ENCODE measurements around the gene MCF2L. TPM values are rescaled to one million over a fixed set of nuclear protein-coding genes. Genes with fewer than 3 reads are reported as not detected.

The MCF2L gene
- total and polyA plus RNA-seq, 10 of the 15 experiments (the other 5 are each of a cell fraction or from before 2014, with no cell fraction given): 0.06 to 1.1 (median 0.21) TPM; not detected in 2

DNA sequence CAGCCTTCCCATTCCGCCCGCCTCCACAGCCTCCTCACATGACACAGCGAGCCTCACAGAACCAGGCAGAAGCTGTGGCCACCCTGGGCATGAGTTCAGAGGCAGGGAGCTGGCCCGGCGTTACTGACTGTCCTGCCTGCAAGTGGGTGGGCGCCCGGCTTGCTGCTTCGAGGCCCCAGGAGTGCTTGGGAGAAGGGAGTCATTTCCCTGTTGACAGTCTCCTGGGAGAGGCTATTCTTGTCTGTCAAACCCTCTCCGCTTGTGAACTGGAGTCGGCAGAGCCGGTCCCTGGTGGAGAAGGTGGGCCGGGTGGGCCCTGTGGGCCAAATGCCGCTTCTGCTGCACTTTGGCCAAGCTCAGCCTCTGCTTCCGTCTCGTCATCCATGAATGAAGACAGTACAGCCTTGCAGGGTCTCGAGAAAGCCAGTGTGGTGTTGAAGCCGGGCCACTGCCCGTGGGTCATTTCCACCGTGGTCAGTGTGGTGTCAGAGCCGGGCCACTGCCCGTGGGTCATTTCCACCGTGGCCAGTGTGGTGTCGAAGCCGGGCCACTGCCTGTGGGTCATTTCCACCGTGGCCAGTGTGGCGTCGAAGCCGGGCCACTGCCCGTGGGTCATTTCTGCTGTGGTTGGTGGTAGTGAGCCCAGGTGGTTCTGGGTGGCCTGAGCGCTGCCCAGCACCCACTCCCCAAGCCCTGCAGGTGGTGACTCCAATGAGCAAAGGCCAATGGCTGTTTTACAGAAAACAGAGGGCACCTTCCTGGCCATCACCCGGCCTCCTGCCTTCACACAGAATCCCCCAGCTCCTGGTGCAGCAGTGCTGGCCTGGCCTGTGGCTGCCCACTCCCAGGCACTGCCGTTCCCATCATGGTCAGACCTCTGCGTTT lies 123.1 kb downstream of the MCF2L start:
- ATAC-seq: no peak
- ChIA-PET CTCF (no interaction called here), SMC1A (ENCODE audit: uncharacterized antibody, unreplicated experiment) (no interaction called here), RAD21 (ENCODE audit: unreplicated experiment) (no interaction called here), POLR2A (no interaction called here)
- H3K4me3 ChIP-seq: no peak overlapping the region
- no peaks in the 10 kb centered on the region for H3K4me1 ChIP-seq (ENCODE audit: control insufficient read depth, insufficient read depth, low read length)
- no peaks in the 10 kb centered on the region for H3K9me3 ChIP-seq (replicated peaks; ENCODE audit: control insufficient read depth, insufficient read depth, low read length)
- FAIRE-seq: no peak
- no peak overlapping the region for H2AFZ ChIP-seq (ENCODE audit: control insufficient read depth, low read depth, low read length)
- no peak overlapping the region for H3K9ac ChIP-seq (ENCODE audit: control insufficient read depth, insufficient read depth, low read length)
- H3K79me2 ChIP-seq (ENCODE audit: control insufficient read depth, insufficient read depth, low read length): no peaks in the 10 kb centered on the region
- 47% methylated on average over 33 of the region's 33 CpGs for WGBS (ENCODE audit: insufficient coverage, insufficient replicate concordance, low lambda C conversion rate, missing lambda C conversion rate)
- H4K20me1 ChIP-seq (ENCODE audit: control insufficient read depth, insufficient read depth): no peaks in the 10 kb centered on the region
- intact Hi-C loops (cut with micrococcal nuclease; ENCODE audit: unreplicated experiment) (no loop called here), in situ Hi-C loops (cut with MboI) (no loop called here)
- no TSS peak for BruUV-seq (replicated peaks)
- no peak overlapping the region for H3K27ac ChIP-seq (ENCODE audit: control insufficient read depth, insufficient read depth)
- no peak overlapping the region for H3K4me2 ChIP-seq (ENCODE audit: control insufficient read depth, insufficient read depth)
- TF ChIP-seq ZNF217 (IDR thresholded peaks at IDR 0.05) (no peak), EED (IDR thresholded peaks at IDR 0.05; ENCODE audit: low read depth) (no peak), ZNF384 (IDR thresholded peaks at IDR 0.05; ENCODE audit: borderline replicate concordance, low read depth, low read length) (no peak), KLF5 (IDR thresholded peaks at IDR 0.05; ENCODE audit: partially characterized antibody) (no peak), ZNF24 (IDR thresholded peaks at IDR 0.05) (no peak), LARP7 (IDR thresholded peaks at IDR 0.05) (no peak), TARDBP (IDR thresholded peaks at IDR 0.05; ENCODE audit: borderline replicate concordance) (no peak), SMC3 (IDR thresholded peaks at IDR 0.05; ENCODE audit: borderline replicate concordance, low read length) (no peak), CBFB (IDR thresholded peaks at IDR 0.05; ENCODE audit: low read depth) (no peak), PML (IDR thresholded peaks at IDR 0.05; ENCODE audit: low read length) (no peak), KAT2A (conservative IDR thresholded peaks at IDR 0.05; ENCODE audit: control insufficient read depth, low read depth, low read length) (no peak), E4F1 (IDR thresholded peaks at IDR 0.05; ENCODE audit: borderline replicate concordance, partially characterized antibody) (no peak), HDAC2 (IDR thresholded peaks at IDR 0.05) (no peak), HCFC1 (IDR thresholded peaks at IDR 0.05; ENCODE audit: low read length) (no peak), CREM (IDR thresholded peaks at IDR 0.05; ENCODE audit: low read depth) (no peak), EZH2 (IDR thresholded peaks at IDR 0.05; ENCODE audit: borderline replicate concordance, control insufficient read depth, low read depth, low read length) (no peak), ASH2L (IDR thresholded peaks at IDR 0.05; ENCODE audit: borderline replicate concordance, low read depth) (no peak), SMAD5 (IDR thresholded peaks at IDR 0.05; ENCODE audit: low read depth) (no peak)
- TF ChIP-seq, protein P1, sequence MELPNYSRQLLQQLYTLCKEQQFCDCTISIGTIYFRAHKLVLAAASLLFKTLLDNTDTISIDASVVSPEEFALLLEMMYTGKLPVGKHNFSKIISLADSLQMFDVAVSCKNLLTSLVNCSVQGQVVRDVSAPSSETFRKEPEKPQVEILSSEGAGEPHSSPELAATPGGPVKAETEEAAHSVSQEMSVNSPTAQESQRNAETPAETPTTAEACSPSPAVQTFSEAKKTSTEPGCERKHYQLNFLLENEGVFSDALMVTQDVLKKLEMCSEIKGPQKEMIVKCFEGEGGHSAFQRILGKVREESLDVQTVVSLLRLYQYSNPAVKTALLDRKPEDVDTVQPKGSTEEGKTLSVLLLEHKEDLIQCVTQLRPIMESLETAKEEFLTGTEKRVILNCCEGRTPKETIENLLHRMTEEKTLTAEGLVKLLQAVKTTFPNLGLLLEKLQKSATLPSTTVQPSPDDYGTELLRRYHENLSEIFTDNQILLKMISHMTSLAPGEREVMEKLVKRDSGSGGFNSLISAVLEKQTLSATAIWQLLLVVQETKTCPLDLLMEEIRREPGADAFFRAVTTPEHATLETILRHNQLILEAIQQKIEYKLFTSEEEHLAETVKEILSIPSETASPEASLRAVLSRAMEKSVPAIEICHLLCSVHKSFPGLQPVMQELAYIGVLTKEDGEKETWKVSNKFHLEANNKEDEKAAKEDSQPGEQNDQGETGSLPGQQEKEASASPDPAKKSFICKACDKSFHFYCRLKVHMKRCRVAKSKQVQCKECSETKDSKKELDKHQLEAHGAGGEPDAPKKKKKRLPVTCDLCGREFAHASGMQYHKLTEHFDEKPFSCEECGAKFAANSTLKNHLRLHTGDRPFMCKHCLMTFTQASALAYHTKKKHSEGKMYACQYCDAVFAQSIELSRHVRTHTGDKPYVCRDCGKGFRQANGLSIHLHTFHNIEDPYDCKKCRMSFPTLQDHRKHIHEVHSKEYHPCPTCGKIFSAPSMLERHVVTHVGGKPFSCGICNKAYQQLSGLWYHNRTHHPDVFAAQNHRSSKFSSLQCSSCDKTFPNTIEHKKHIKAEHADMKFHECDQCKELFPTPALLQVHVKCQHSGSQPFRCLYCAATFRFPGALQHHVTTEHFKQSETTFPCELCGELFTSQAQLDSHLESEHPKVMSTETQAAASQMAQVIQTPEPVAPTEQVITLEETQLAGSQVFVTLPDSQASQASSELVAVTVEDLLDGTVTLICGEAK (IDR thresholded peaks at IDR 0.05; ENCODE audit: borderline replicate concordance): no peak
- DNase-seq (ENCODE audit: low read depth, low spot score): no peak
- H3K36me3 ChIP-seq (ENCODE audit: control insufficient read depth in 2 of 2, insufficient read depth in 2 of 2, low read length in 1 of 2): no peaks in the 10 kb centered on the region
- no peaks in the 10 kb centered on the region for H3K27me3 ChIP-seq (replicated peaks in 1 of 2; ENCODE audit: control insufficient read depth in 2 of 2, insufficient read depth in 2 of 2, low read length in 1 of 2)
